ENCODE measurements around the gene RNF40. TPM values are rescaled to one million over a fixed set of nuclear protein-coding genes. Genes with fewer than 3 reads are reported as not detected.

Gene RNF40
- polyA plus RNA-seq, 1 donor (not counting 4 experiments of a cell fraction or from before 2014, with no cell fraction given): 52.7 TPM

GRCh38 chr16:30756781-30757100, 5.4 kb upstream of the RNF40 start:
- TF ChIP-seq CTCF (optimal IDR thresholded peaks at IDR 0.05 in 1 of 3, IDR thresholded peaks at IDR 0.05 in 1 of 3, conservative IDR thresholded peaks at IDR 0.05 in 1 of 3; ENCODE audit: extremely low read depth in 1 of 3, insufficient read depth in 2 of 3, low read length in 3 of 3) (no peak), EZH2 (IDR thresholded peaks at IDR 0.05; ENCODE audit: low read length) (no peak)
- H3K4me2 ChIP-seq (ENCODE audit: control insufficient read depth, extremely low read depth, insufficient read depth, low read depth, low read length): no peak overlapping the region
- H3K9me1 ChIP-seq (ENCODE audit: control insufficient read depth, extremely low read depth, insufficient read depth, low read length): no peaks in the 10 kb centered on the region
- peaks cover 19 to 22% of the 10 kb centered on the region in 2 experiments for H3K36me3 ChIP-seq (ENCODE audit: control insufficient read depth in 2 of 2, extremely low read depth in 1 of 2, insufficient read depth in 2 of 2, low read length in 2 of 2)
- H3K4me3 ChIP-seq (ENCODE audit: control insufficient read depth in 2 of 3, extremely low read depth in 1 of 3, insufficient read depth in 2 of 3, low read depth in 1 of 3, low read length in 3 of 3): no peak overlapping the region
- FAIRE-seq: no peak
- no peaks in the 10 kb centered on the region for H3K9me3 ChIP-seq (ENCODE audit: control insufficient read depth, low read depth, low read length)
- H3K79me2 ChIP-seq (ENCODE audit: control insufficient read depth, insufficient read depth, low read length): no peaks in the 10 kb centered on the region
- no peak for DNase-seq (ENCODE audit: low read depth, low spot score)
- H2AFZ ChIP-seq (ENCODE audit: control insufficient read depth, low read length): no peak overlapping the region
- no peak overlapping the region for H3K27ac ChIP-seq (ENCODE audit: control insufficient read depth, insufficient read depth, low read length)
- no peaks in the 10 kb centered on the region for H3K27me3 ChIP-seq (ENCODE audit: control insufficient read depth, extremely low read depth, insufficient read depth, low read length)
- H4K20me1 ChIP-seq (ENCODE audit: control insufficient read depth, extremely low read depth, insufficient read depth, low read length): no peaks in the 10 kb centered on the region
- dilution Hi-C loops (cut with MboI; ENCODE audit: extremely low pct_ligation_motif_present, low sequenced_read_pairs): no loop called here
- peaks cover 9% of the 10 kb centered on the region for H3K4me1 ChIP-seq (ENCODE audit: control insufficient read depth, extremely low read depth, insufficient read depth, low read length)
- H3K9ac ChIP-seq (ENCODE audit: control insufficient read depth, extremely low read depth, insufficient read depth, low read length): no peak overlapping the region

GRCh38 chr16:30757316-30757715, 4.8 kb upstream of the RNF40 start:
- Histone ChIP-seq H3K9me1 (ENCODE audit: control insufficient read depth, extremely low read depth, insufficient read depth, low read length) (no peaks in the 10 kb centered on the region), H3K4me1 (ENCODE audit: control insufficient read depth, extremely low read depth, insufficient read depth, low read length) (peaks cover 9% of the 10 kb centered on the region), H3K27ac (ENCODE audit: control insufficient read depth, insufficient read depth, low read length) (no peak overlapping the region), H2AFZ (ENCODE audit: control insufficient read depth, low read length) (no peak overlapping the region), H3K9ac (ENCODE audit: control insufficient read depth, extremely low read depth, insufficient read depth, low read length) (no peak overlapping the region), H3K27me3 (ENCODE audit: control insufficient read depth, extremely low read depth, insufficient read depth, low read length) (no peaks in the 10 kb centered on the region), H3K79me2 (ENCODE audit: control insufficient read depth, insufficient read depth, low read length) (peaks cover 2% of the 10 kb centered on the region), H4K20me1 (ENCODE audit: control insufficient read depth, extremely low read depth, insufficient read depth, low read length) (no peaks in the 10 kb centered on the region), H3K9me3 (ENCODE audit: control insufficient read depth, low read depth, low read length) (no peaks in the 10 kb centered on the region), H3K4me2 (ENCODE audit: control insufficient read depth, extremely low read depth, insufficient read depth, low read depth, low read length) (no peak overlapping the region), H3K36me3 (ENCODE audit: control insufficient read depth in 2 of 2, extremely low read depth in 1 of 2, insufficient read depth in 2 of 2, low read length in 2 of 2) (peaks cover 18 to 22% of the 10 kb centered on the region in 2 experiments), H3K4me3 (ENCODE audit: control insufficient read depth in 2 of 3, extremely low read depth in 1 of 3, insufficient read depth in 2 of 3, low read depth in 1 of 3, low read length in 3 of 3) (no peak overlapping the region)
- dilution Hi-C loops (cut with MboI; ENCODE audit: extremely low pct_ligation_motif_present, low sequenced_read_pairs): no loop called here
- no peak for DNase-seq (ENCODE audit: low read depth, low spot score)
- no peak for TF ChIP-seq EZH2 (IDR thresholded peaks at IDR 0.05; ENCODE audit: low read length)
- no peak for TF ChIP-seq CTCF (optimal IDR thresholded peaks at IDR 0.05 in 1 of 3, IDR thresholded peaks at IDR 0.05 in 1 of 3, conservative IDR thresholded peaks at IDR 0.05 in 1 of 3; ENCODE audit: extremely low read depth in 1 of 3, insufficient read depth in 2 of 3, low read length in 3 of 3)
- no peak for FAIRE-seq

Measured in keratinocyte (primary cell).